ENCODE data around the gene KCNB1. TPM values are rescaled to one million over a fixed set of nuclear protein-coding genes. Genes with fewer than 3 reads are reported as not detected.

The KCNB1 gene
- total RNA-seq, 1 donor from 2014 or later: 4.9 TPM

DNA sequence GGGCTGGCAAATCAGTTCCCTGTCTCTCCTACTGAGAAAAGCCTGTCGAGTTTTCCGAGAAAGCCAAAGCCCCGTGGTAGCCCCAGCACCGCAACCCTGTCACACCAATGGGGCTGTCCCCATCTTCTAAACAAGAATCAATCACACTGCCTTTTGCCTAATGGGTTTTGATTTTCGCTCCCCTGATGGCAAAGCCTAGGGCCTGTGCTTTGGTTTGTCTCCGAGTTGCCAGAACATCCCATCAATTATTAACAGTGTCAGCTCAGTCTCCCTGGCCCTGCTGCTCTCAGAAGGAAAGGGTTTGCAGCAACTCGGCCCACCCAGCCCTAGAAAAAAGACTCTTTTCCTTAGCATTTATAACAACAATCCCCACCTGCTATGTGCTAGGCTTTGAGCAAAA is 4.2 kb downstream of the KCNB1 start:
- DNase-seq (ENCODE audit: low spot score) (no peak), ATAC-seq (no peak)
- intact Hi-C loops (cut with DNase I): no loop called here

DNA sequence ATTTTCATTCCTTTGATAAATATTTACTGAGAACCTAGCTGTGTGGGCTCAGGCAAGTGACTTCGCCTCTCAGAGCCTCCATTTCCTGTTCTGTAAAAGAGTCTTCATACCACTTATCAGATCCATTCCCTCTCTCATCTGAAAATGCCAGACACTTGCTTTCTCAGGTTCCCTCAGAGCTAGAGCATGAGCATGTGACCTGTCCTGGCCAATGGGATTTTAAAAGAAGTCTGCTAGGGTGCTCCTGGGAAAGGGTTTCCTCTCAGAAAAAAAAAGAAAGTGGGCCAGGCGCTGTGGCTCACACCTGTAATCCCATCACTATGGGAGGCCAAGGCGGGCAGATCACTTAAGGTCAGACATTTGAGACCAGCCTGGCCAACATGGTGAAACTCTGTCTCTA is 5.3 kb downstream of the KCNB1 start:
- intact Hi-C loops (cut with DNase I): no loop called here
- DNase-seq (ENCODE audit: low spot score) (no peak), ATAC-seq (no peak)

DNA sequence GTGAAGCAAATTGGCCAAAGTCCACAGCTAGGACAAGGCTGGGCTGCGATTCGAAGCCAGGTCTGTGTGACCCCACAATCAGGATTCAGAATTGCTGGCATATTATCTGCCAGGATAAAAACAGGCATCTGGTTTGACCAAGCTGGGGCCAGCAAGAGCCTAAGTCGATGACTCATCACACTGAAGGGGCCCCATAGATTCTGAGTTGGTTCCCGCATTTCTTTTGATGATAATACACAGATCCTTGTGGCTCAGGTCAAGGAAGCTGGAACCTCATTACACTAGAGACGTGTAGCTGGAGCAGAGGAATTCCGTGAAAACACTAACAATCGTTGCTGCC is 6.5 kb downstream of the KCNB1 start:
- DNase-seq (ENCODE audit: low spot score): no peak
- no peak for ATAC-seq
- intact Hi-C loops (cut with DNase I): no loop called here

DNA sequence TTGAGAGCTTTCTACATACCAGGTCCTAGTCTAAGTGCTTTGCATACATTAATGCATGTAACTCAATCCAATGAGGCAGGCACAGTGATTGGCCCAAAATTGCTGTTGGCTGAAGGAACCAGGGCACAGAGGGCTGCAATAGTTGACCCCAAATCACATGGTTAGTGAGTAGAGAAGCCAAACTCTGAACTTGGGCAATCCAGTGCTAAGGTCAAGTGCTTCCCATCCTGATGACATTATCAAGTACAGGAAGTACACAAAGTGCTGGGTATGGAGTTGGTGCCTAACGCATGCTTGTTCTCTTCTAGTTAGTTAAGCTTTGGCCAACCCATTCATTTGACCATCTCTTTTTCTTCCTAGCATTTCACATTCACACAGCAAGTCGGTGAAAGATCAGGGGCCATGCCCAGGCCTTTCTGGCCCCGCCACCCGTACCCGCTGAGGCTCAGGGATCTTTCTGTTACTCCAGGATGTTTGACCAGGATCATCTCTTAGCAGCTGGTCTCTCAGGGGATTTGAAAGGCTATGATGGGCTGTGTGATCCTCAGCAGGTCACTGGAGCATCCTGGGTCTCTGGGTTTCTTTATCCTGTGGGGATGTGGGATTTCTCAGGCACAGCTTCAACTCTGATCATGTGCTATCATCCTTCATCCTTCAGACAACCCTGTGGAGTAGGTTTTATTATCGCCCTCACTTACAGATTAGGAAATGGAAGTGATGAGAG is 7.0 kb downstream of the KCNB1 start:
- intact Hi-C loops (cut with DNase I): no loop called here
- DNase-seq (ENCODE audit: low spot score) (no peak), ATAC-seq (no peak)

DNA sequence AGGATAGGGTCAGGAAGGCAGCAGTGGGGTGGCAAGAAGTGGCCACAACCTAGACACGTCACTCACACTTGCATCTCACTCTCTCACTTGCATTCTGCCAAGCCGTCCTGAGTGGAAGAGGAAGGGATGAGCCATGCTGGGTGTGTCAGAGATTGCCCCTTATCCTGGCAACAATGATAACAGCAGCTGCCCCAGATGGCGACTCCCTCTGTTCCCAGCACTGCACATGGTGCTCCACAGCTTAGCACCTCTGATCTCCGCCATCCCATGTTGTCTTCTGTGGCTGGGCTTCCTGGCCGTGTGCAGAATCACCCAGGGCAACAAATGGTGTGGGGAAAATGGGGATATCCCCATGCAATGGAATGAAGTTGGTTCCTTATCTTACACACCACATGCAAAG is 11.1 kb downstream of the KCNB1 start:
- ATAC-seq (no peak), DNase-seq (ENCODE audit: low spot score) (no peak)
- intact Hi-C loops (cut with DNase I): no loop called here

DNA sequence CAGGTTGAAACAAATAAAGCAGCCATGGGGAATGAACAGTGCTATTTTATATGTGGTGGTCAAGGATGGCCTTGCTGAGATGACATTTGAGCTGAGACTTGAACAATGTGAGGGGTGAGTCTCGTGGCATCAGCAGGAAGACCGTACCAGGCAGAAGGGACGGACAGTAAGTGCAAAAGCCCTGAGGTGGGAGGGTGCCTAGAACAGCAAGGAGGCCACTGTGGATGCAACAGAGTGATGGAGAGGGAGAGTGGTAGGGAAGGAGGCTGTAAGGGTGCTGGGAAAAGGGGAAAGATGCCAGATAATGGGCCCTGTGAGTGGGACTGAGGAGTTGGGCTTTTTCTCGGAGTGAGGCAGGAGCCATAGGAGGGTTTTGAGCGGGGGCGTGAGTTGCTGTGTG is 11.5 kb downstream of the KCNB1 start:
- ATAC-seq (no peak), DNase-seq (ENCODE audit: low spot score) (no peak)
- intact Hi-C loops (cut with DNase I): no loop called here

DNA sequence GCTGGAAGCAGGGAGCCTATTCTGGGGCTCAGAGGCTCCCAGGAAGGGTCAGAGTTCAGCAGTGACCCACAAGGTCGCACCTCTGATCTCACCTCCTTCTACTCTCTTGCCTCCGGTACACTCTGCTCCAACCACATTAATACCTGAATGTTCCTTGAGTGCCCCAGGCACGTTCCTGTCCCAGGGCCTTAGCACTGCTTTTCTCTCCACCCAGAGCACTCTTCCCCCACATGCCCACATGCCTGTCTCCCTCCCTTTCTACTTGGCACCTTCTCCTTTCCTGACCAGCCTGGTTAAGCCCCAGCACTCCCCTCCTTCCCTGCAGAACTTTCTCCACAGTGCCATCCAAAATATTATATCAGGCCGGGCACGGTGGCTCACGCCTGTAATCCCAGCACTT is 13.4 kb downstream of the KCNB1 start:
- ATAC-seq: no peak
- intact Hi-C loops (cut with DNase I): no loop called here
- DNase-seq (ENCODE audit: low spot score): no peak

DNA sequence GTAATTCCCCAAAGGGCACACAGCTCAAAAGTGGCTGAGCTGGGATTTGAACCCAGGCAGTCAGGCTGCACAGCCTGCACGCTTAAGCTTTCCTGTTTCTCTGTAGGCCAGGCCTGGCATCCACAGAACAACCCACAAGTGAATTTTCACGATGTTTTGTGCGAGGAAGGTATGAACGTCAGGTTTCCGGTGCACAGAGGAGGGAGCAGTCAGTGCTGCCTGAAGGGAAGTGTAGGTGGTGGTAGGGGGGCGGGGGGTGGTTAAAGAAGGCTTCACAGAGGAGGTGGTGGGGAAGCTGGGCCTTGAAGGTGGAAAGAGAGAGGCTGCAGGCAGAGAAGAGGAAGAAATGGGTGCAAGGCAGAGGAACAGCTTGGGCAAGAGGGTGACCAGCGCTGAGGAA is 14.1 kb downstream of the KCNB1 start:
- no peak for ATAC-seq
- DNase-seq (ENCODE audit: low spot score): no peak
- intact Hi-C loops (cut with DNase I): no loop called here

DNA sequence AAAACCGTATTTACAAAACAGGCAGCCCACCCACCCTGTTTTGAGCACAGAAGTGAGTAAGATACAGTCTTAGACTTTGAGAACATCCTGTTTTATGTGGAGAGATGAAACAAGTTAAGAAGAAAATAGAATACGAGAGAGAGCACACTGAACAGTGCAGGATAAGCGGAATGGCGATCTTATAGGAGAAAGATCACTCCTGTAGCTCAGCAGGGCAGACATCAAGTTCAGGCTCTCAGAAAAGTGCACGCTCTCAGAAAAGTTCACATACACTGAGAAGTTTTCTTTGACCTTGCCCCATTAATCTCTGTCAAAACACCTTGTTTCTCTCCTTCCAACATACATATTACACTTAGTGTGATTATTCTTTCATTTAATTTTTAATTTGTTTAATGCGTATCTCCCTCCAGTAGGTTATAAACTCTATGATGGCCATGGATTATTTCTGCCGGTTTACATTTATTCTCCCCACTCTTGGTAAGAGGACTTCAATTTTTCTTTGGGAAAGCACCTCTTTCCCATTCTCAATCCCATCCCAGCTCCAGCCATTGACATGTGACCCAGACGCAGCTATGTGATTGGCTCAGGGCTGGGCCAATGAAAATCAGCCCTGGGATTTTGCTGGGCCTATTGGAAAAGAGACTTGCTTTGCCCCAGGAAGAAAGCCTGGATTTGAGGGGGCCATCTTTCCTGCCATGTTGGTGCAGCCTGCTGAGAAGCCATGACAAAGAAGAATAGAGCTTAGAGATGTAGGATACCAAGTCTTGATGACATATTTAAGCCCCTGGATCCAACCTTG is 16.2 kb downstream of the KCNB1 start:
- ATAC-seq (no peak), DNase-seq (ENCODE audit: low spot score) (no peak)
- intact Hi-C loops (cut with DNase I): no loop called here

DNA sequence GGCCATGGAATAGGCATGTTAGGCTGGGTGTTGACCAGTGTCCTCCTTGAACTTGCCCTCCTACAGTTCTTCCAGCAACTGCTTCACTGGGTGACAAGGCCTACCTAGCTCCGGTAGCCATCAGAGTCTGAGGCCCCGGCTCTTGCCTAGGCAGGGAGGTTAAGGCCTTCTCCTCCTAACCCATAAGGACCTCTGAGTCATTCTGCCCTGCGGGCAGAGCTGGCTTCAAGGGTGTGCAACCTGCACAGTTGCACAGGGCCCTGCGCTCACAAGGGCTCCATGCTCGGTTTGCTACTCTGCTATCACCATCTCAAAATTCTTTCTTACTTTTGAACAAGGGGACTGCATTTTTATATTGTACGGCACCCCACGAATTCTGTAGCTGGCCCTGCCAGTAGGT is 17.9 kb downstream of the KCNB1 start:
- DNase-seq (ENCODE audit: low spot score): no peak
- intact Hi-C loops (cut with DNase I): no loop called here

DNA sequence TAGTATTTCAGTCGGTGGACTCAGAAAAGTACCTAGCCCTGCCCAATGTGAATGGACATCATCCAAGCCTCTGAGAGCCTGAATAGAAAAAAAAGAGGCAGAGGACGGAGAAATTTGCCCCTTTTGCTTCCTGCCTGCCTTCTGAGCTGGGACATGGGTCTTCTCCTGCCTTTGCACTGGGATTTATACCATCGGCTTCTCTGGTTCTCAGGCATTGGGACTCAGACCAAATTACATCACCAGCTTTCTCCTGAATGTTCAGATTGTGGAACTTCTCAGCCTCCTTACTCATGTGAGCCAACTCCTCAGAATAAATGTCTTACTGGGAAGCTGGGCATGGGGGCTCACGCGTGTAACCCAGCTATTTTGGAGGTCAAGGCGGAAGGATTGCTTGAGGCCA is 19.8 kb downstream of the KCNB1 start:
- no peak for ATAC-seq
- DNase-seq (ENCODE audit: low spot score): no peak
- intact Hi-C loops (cut with DNase I): no loop called here

More for the DNA sequence above, 17.9 kb downstream of the KCNB1 start:
- no peak for ATAC-seq

DNA sequence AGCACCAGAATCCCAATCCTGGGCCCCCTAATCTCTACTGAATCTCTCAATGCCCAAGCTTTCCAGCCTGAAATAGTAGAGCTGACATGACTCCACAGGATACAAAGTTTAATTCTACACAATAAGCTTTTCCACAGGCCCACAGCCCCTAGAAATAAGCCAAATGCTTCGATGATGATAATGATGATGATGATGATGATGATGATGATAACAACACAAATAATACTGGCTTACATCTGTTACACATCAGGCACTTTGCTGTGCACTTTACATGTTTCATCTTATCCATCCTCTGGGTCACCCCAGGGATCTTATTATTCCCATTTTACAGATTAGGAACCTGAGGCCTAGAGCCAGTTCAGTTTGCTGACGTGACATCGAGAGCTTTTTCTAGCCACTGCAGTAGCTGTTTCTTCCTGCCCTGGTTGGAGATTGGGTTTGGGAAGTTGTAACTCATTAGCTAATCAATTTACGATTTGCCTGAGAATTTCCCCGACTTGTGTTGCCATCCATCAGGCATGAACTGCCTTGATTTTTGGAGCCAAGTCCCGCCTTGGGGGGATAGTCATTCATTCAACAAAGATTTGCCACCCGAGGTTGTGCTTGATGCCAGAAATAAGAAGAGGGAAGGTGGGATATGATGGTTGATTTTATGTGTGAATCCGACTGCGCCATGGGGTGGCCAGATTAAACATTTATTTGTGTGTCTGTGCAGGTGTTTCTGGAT is 20.4 kb downstream of the KCNB1 start:
- no peak for DNase-seq (ENCODE audit: low spot score)
- intact Hi-C loops (cut with DNase I): no loop called here
- ATAC-seq: no peak

DNA sequence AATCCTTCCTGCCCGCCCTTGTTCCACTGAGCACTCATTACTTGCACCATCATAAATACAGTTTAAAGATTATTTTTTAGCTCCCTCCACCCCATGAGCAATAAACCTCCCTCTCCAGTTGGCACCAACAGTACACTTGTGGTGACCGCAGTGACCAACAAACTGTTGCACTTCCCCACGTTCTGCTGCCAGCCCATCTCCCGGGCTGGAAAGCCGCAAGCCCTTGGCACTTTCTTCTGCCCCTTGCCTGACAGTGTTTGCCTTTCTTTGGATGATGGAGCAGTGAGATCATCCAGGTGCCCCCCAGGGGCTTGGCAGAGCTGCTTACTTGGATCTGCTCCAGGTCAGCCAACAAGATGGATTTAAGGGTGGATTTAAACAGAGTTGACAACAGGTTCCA is 21.6 kb downstream of the KCNB1 start:
- DNase-seq (ENCODE audit: low spot score) (no peak), ATAC-seq (no peak)
- intact Hi-C loops (cut with DNase I): no loop called here

DNA sequence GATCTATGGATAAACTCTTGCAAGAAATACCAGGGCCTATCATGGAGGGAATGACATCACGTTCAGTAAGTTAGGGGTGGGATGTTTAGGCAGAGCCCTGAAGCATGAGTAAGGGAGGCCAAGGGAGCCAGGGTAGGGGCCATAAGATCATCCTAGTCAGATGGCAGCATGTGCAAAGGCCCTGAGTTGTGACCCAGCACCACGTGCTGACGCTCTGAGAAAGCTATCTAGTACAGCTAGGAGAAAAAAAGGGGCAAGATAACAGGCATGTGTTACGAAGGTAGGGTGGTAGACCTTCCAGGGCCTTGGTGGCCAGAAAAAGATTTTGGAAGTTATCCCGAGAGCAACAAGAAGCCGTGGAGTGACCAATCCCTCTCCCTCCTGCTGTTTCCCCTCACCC is 22.3 kb downstream of the KCNB1 start:
- DNase-seq (ENCODE audit: low spot score): no peak
- ATAC-seq: peak; percentile 56
- intact Hi-C loops (cut with DNase I): no loop called here

DNA sequence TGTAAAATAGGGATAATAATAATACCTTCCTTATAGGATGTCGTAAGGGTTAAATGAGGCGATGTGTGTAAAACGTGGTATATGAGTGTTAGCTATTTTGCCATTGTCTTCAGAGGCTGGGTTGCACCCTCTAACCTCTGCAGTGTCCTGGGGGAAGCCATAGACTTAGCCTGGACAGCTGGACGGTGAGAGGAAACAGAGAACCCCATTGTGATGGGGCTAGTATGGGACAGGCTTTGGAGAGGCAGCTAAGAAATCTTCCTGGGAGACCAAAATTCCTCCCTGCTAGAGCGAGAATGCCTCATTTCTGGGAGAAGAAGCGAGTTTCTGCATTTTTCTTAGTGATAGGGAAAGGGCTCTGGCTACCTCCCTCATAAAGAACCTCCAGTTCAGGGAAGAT is 22.8 kb downstream of the KCNB1 start:
- ATAC-seq (peak; percentile 92), DNase-seq (ENCODE audit: low spot score) (no peak)

DNA sequence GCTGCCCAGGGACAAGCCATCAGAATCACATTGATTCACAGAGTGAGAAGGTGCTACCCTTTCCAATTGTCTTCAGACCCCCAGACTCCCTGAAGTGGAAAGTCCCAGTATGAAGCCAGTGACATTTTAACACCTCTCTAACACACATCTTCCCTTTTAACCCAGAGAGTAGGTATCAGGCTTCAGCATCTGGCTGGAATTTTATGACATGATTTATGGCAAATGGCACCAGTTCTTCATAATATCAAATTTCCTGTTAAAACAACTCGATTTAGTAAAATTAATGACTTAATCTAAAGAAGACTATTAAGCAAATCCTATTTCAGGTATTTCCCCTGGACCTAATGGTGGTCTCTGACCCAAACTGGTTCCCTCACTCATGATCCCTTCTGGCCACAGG is 25.0 kb downstream of the KCNB1 start:
- intact Hi-C loops (cut with DNase I): no loop called here

More for the DNA sequence above, 22.8 kb downstream of the KCNB1 start:
- intact Hi-C loops (cut with DNase I): no loop called here

DNA sequence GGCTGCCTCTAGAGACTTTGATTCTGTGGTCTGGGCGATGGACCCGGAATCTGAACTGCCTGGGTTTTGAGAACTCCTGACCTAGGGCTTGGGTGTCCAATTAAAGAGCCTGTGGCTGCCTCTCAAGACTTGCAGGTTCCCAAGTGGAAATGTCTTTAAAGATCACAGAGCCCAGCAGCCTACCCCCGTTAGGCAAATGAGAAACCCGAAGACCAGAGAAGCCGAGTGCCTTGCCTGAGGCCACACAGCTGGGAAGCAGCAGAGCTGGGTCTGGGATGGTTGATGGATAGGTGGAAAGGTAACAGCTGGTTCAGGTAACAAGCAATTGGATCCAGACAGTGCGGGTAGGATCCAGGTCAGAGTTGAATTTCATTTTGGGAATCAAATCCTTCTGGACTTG is 25.8 kb downstream of the KCNB1 start:
- intact Hi-C loops (cut with DNase I): no loop called here
- no peak for DNase-seq (ENCODE audit: low spot score)
- ATAC-seq: no peak

More for the DNA sequence above, 25.0 kb downstream of the KCNB1 start:
- ATAC-seq: no peak
- no peak for DNase-seq (ENCODE audit: low spot score)

DNA sequence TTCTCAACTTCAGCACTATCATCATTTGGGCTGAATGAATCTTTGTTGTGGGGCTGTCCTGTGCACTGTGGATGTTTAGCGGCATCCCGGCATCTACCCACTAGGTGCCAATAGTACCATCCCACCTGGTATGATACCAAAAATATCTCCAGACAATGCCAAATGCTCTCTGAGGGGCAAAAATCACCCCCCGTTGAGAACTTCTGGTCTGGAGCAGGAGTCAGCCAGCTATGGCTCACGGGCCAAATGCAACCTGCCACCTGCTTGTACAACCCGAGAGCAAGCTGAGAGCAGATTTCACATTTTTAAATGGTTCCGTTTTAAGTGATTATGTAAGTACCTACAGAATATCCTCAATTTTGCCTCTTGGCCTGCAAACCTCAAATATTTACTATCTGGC is 26.8 kb downstream of the KCNB1 start:
- intact Hi-C loops (cut with DNase I): no loop called here
- ATAC-seq (no peak), DNase-seq (ENCODE audit: low spot score) (no peak)

DNA sequence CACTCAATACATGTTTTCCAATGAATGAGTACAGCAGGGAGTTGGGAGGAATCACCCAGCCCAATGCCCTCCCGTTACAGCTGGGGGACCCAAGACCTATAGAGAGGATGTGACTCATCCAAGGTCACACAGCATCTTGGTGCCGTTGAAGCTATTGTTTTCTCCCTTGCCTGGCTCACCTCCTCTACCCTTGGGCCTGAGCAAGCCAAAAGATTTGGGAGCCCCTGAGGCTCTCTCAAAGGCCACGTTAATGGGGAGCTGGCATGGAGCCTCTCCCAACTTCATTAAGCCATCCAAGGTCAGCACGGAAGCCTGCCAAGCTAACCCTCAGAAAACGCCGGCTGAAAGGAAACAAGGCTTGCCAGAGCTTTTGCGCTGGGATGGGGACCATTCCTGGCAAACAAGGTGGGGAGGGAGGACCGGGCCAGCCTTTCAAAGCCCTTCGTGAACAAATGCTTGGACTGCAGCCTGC is 30.4 kb downstream of the KCNB1 start:
- intact Hi-C loops (cut with DNase I): no loop called here
- DNase-seq (ENCODE audit: low spot score): no peak
- ATAC-seq: no peak

DNA sequence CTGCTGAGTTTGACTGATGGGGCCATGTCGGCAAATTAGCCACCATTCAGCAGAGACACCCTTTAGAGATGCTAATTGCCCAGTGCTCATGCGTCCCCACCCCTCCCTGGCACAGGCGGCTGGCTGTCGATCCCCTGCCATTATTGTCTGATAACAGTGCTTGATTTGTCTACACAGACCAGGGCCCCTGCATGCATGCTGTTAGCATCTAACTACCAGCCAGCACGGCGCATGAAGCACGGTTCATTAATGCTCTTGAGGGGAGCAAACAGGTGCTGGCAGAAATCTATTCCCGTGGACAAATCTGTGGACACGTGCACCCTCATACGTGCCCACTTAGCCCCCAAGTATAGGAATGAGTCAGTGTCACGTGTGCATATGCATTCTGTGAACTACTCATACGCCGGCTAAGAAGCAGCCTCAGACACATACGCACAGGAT is 32.2 kb downstream of the KCNB1 start:
- intact Hi-C loops (cut with DNase I): no loop called here
- no peak for DNase-seq (ENCODE audit: low spot score)
- no peak for ATAC-seq

Data from sciatic nerve (tissue), 2 donors.